SK-N-SH treated with all-trans-retinoic acid at 6 μM for 48 hours (cell line): ENCODE measurements around the gene PXYLP1.

ENCODE experiments used
- ARNTL ChIP-seq: fragments of 450-650 bp; formaldehyde crosslinking; IDR thresholded peaks from 2 replicates; pipeline ENCODE4 v1.5.0; 2020; ENCODE audit warnings: low read depth, mild to moderate bottlenecking, moderate library complexity, borderline replicate concordance
- CREB5 ChIP-seq: fragments of 250-450 bp; sonication (Bioruptor Pico); IDR thresholded peaks from 2 replicates; pipeline ENCODE4 v1.5.1; 2020; ENCODE audit warnings: low read depth, mild to moderate bottlenecking, moderate library complexity
- CSDC2 ChIP-seq: fragments of 250-450 bp; sonication (Bioruptor Pico); IDR thresholded peaks from 2 replicates; pipeline ENCODE4 v1.5.0; 2020; ENCODE audit warnings: mild to moderate bottlenecking, moderate library complexity
- CSRNP3 ChIP-seq: fragments of 250-450 bp; sonication (Bioruptor Pico); IDR thresholded peaks from 2 replicates; pipeline ENCODE4 v1.5.1; 2021; ENCODE audit warnings: mild to moderate bottlenecking, moderate library complexity
- OSR1 ChIP-seq: fragments of 250-450 bp; sonication (Bioruptor Pico); IDR thresholded peaks from 2 replicates; pipeline ENCODE4 v1.8.0; 2022; ENCODE audit warnings: moderate library complexity, mild to moderate bottlenecking, inconsistent platforms
- PPARA ChIP-seq: fragments of 250-450 bp; sonication (Bioruptor Pico); IDR thresholded peaks from 2 replicates; pipeline ENCODE4 v1.5.0; 2020; ENCODE audit warnings: mild to moderate bottlenecking, borderline replicate concordance
- RARB ChIP-seq: fragments of 250-450 bp; sonication (Bioruptor Pico); IDR thresholded peaks from 2 replicates; pipeline ENCODE4 v1.8.0; 2021; ENCODE audit warnings: mild to moderate bottlenecking, moderate library complexity
- SNAI2 ChIP-seq: fragments of 250-450 bp; sonication (Bioruptor Pico); IDR thresholded peaks from 2 replicates; pipeline ENCODE4 v1.5.0; 2020; ENCODE audit warnings: mild to moderate bottlenecking, moderate library complexity
- ZNF565 ChIP-seq: fragments of 450-650 bp; formaldehyde crosslinking; conservative IDR thresholded peaks from 2 replicates; pipeline ENCODE4 v1.5.0; 2020; ENCODE audit warnings: low read depth, mild to moderate bottlenecking, moderate library complexity
- ZNF8 ChIP-seq: fragments of 450-650 bp; formaldehyde crosslinking; IDR thresholded peaks from 2 replicates; pipeline ENCODE4 v1.5.0; 2020; ENCODE audit warnings: mild to moderate bottlenecking, moderate library complexity
- TF ChIP-seq, protein P1 (sequence below): fragments of 250-450 bp; sonication (Bioruptor Pico); IDR thresholded peaks from 2 replicates; pipeline ENCODE4 v1.8.0; 2020; ENCODE audit warnings: mild to moderate bottlenecking, moderate library complexity, borderline replicate concordance

- no peak for TF ChIP-seq ZNF8
- no peak for TF ChIP-seq CREB5 (CRISPR knock-in tag)
- no peak for TF ChIP-seq ARNTL (CRISPR knock-in tag)
- no peak for TF ChIP-seq RARB (CRISPR knock-in tag)
- no peak for TF ChIP-seq OSR1 (CRISPR knock-in tag)
- TF ChIP-seq ZNF565, result no peak
- TF ChIP-seq SNAI2 (CRISPR knock-in tag), result no peak
- no peak for TF ChIP-seq CSDC2
- TF ChIP-seq, protein P1, sequence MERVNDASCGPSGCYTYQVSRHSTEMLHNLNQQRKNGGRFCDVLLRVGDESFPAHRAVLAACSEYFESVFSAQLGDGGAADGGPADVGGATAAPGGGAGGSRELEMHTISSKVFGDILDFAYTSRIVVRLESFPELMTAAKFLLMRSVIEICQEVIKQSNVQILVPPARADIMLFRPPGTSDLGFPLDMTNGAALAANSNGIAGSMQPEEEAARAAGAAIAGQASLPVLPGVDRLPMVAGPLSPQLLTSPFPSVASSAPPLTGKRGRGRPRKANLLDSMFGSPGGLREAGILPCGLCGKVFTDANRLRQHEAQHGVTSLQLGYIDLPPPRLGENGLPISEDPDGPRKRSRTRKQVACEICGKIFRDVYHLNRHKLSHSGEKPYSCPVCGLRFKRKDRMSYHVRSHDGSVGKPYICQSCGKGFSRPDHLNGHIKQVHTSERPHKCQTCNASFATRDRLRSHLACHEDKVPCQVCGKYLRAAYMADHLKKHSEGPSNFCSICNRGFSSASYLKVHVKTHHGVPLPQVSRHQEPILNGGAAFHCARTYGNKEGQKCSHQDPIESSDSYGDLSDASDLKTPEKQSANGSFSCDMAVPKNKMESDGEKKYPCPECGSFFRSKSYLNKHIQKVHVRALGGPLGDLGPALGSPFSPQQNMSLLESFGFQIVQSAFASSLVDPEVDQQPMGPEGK (CRISPR knock-in tag), result no peak
- no peak for TF ChIP-seq CSRNP3 (CRISPR knock-in tag)
- TF ChIP-seq PPARA (CRISPR knock-in tag), result no peak
These were observed 30.7 kb downstream of the PXYLP1 start for GRCh38 chr3:141262308-141262705.
